ENCODE data around the gene GNE.

DNA sequence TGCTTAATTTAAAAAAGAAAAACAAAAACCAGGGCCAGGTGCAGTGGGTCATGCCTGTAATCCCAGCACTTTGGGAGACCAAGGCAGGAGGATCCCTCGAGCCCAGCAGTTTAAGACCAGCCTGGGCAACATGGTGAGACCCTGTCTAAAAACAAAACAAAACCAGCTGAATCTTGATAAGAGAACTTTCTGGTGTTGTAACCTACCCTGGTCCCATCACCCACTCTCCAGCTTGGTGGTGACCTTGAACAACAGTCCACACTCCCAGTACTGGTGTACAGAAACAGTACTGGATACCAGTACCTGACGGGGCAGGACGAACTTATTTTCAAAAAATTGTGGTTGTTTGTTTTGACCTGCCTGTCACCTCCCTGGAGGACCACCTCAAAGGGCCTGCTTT is 36.6 kb downstream of the GNE start:
- TF ChIP-seq, protein P1, sequence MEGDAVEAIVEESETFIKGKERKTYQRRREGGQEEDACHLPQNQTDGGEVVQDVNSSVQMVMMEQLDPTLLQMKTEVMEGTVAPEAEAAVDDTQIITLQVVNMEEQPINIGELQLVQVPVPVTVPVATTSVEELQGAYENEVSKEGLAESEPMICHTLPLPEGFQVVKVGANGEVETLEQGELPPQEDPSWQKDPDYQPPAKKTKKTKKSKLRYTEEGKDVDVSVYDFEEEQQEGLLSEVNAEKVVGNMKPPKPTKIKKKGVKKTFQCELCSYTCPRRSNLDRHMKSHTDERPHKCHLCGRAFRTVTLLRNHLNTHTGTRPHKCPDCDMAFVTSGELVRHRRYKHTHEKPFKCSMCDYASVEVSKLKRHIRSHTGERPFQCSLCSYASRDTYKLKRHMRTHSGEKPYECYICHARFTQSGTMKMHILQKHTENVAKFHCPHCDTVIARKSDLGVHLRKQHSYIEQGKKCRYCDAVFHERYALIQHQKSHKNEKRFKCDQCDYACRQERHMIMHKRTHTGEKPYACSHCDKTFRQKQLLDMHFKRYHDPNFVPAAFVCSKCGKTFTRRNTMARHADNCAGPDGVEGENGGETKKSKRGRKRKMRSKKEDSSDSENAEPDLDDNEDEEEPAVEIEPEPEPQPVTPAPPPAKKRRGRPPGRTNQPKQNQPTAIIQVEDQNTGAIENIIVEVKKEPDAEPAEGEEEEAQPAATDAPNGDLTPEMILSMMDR (IDR thresholded peaks at IDR 0.05), result no peak
- TF ChIP-seq POLR2A (IDR thresholded peaks at IDR 0.05), result no peak
